Cardiac fibroblast (primary cell): Measurements from ENCODE around the gene CTSF.
A peak's percentile ranks its signal among the peaks of the same experiment; 100 is the strongest.

Source experiments
- DNase-seq, 2 donors: peaks; one replicate each; pipeline versions ENCODE4 v3.0.0 to v3.0.0-alpha.2; 2010; ENCODE audit warnings: low read depth in 2 of 2
- H3K4me3 ChIP-seq, 2 donors: replicated peaks in 1 of 2; 1 replicate in 1 of 2; 2 replicates in 1 of 2; pipeline ENCODE4 v1.5.1; 2011; ENCODE audit warnings: low read depth in 2 of 2, low read length in 2 of 2, mild to moderate bottlenecking in 2 of 2, moderate library complexity in 1 of 2
- TF ChIP-seq, protein P1 (sequence below): IDR thresholded peaks from one replicate; pipeline ENCODE4 v1.5.1; 2011; ENCODE audit warnings: low read depth, mild to moderate bottlenecking, low read length, inconsistent platforms

The CTSF gene

DNA sequence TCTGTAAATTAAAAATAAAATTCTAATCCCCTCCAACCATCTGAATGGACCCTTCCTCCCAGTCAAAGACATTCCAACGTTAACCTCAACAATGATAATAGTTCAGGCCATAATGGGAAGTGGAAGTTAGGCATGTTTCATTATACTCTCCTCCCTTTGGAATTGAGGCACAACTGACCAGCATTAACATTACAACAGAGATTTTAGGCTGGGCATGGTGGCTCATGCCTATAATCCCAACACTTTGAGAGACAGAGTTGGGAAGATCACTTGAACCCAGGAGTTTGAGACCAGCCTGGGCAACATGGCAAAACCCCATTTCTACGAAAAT lies 2.4 kb upstream of the CTSF start:
- DNase-seq: no peak
- H3K4me3 ChIP-seq: no peak overlapping the region
- TF ChIP-seq, protein P1, sequence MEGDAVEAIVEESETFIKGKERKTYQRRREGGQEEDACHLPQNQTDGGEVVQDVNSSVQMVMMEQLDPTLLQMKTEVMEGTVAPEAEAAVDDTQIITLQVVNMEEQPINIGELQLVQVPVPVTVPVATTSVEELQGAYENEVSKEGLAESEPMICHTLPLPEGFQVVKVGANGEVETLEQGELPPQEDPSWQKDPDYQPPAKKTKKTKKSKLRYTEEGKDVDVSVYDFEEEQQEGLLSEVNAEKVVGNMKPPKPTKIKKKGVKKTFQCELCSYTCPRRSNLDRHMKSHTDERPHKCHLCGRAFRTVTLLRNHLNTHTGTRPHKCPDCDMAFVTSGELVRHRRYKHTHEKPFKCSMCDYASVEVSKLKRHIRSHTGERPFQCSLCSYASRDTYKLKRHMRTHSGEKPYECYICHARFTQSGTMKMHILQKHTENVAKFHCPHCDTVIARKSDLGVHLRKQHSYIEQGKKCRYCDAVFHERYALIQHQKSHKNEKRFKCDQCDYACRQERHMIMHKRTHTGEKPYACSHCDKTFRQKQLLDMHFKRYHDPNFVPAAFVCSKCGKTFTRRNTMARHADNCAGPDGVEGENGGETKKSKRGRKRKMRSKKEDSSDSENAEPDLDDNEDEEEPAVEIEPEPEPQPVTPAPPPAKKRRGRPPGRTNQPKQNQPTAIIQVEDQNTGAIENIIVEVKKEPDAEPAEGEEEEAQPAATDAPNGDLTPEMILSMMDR: no peak

DNA sequence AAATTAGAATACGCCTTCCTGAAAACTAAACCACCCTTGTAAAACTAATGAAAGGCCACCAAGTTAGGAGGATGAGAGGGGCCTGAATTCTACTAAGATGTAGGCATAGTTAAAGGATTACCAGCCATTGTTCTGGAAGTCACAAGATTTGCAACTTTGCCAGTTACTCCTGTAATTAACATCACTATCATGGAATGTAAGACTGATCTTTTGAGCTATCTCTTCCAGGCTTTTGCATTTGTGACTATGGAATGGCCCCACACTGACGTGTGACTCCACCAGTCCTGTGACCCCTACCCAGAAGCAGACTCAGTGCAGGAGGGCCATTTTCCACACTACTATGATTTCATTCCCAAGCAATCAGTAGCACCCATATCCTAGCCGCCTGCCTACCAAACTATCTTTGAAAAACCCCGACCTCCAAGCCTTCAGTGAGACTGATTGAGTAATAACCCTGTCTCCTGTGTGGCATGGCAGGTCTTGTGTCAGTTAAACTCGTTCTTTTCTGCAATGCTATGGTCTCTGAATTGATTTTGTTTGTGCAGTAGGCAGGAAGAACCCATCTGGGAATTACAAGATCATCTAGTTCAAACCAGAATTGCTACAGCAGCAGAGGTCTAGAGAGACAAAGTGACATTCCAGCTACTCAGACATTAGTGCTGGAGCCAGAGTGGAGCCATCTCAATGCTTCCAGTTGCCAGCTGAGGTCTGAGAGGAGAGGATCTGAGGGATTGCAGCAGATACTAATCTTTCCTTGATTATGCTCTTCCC lies 1.9 kb upstream of the CTSF start:
- DNase-seq: no peak
- TF ChIP-seq, protein P1: no peak
- no peak overlapping the region for H3K4me3 ChIP-seq

DNA sequence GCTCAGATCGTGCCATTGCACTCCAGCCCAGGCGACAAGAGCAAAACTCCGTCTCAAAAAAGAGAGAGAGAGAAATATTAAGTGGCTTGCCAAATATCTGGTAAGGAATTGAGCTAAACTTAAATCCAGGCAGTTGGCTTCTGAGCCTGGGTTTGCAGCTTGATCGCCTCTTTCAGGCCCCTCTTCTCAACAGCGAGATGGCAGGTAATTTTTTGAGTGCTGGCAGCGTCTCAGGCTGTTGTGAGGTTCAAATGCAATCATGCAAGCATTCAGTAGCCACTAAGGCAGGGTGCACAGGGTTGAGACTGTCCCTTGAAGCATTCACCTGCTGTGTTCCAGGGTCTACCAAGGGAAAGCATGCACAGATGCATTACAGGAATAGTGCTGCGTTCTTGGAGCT lies 670 bp upstream of the CTSF start:
- no peak overlapping the region for H3K4me3 ChIP-seq
- DNase-seq: no peak
- TF ChIP-seq, protein P1: no peak

DNA sequence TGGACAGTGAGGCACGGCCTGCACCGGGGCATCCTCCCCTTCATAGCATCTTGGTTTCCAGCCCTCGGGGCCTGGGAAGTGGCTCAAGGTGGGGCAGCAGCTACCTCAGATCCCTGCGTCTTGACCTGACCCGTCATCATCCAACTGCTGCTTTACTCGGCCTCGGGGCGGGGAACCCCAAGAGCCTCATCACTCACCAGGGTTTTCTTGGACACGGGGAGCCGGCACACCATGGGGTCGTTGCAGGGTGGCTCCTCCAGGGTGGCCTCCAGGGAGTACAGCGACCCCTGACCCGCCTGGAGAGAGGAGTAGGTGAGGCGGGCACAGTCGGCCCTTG lies 651 bp downstream of the CTSF start:
- no peak for DNase-seq
- H3K4me3 ChIP-seq: peak overlapping the region; percentile 52 to 53
- TF ChIP-seq, protein P1: no peak

DNA sequence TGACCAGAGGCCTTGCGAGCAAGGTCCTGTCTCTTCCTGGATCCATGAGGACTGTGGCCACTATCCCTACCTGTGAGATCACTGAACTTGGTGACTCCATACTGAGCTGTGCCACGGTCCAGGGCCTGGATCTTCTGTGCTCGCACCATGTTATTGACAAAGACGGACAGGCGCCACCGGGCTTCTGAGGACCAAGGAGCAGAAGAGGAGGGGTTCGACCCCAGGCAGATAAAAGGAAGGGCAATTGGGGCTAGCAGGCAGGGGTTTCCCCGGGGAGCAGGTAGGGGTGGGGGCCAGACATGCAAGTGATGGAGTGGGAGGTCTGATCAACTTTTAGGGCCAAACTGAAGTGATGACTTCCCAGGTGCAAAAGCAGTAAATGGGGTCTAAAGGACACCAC lies 2.2 kb downstream of the CTSF start:
- TF ChIP-seq, protein P1: no peak
- DNase-seq: no peak
- H3K4me3 ChIP-seq: no peak overlapping the region

DNA sequence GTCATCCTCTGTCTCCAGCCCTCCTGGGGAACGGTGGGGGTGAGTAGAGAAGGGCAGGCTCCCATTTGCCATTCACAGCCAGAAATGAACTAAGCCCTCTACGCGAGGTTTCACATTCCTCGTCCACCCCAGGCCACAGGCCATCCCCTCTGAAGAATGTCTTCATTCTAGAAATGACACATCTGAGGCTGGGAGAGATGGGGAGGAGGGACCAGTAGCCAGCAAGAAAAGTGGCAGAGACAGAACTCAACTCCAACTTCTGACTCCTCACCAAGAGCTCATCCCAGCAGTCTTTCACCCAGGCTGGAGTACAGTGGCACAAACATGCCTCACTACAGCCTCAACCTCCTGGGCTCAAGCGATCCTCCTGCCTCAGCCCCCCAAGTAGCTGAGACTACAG lies 3.4 kb downstream of the CTSF start:
- DNase-seq: no peak
- TF ChIP-seq, protein P1: no peak
- no peak overlapping the region for H3K4me3 ChIP-seq

DNA sequence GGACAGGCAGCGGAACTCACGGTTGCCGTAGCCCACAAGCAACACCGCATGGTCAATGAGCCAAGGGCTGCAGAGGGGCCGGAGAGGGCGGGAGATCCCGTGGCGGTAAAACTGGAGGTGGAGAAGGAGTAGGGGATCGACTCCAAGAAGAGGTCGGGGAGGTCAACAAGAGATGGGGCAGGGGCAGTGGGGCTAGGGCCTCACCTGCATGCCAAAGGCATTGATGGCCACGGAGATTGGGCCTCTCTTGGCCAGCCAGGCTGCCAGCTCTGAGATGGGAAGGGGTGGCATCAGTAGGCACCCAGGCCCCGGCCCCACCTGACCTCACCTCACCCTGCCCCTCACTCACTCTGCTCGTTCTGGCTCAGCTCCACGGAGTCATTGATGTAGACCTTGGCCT lies 3.9 kb downstream of the CTSF start:
- TF ChIP-seq, protein P1: no peak
- no peak for DNase-seq
- H3K4me3 ChIP-seq: no peak overlapping the region
